Muscle of arm (tissue), 14 donors: ENCODE data around the gene IGF2BP1. TPM values are rescaled to one million over a fixed set of nuclear protein-coding genes. Genes with fewer than 3 reads are reported as not detected.

Source experiments
- DNase-seq: peaks from one replicate; pipeline ENCODE4 v3.0.0-alpha.2; 2013
- long read RNA-seq, 11 donors: transcript quantifications; one replicate each; lab custom pipeline, GENCODE V29; 2026
- polyA plus RNA-seq, 12 donors: library from polyadenylated mRNA; unstranded; fragments of 120-200 nt; gene quantifications; one replicate each; pipeline ENCODE4 v1.2.1, GENCODE V29; 2013; ENCODE audit not compliant: insufficient read length in 12 of 12

IGF2BP1 gene
- polyA plus RNA-seq = 10 to 100 TPM in 8 of 12 donors, 1 to 10 TPM in 4; 7.8 to 49.9 (median 14.6) TPM
- long read RNA-seq, donor 1, full-length matches to known transcripts = 1 of 159 reads
- long read RNA-seq, donor 1, partial matches to known transcripts = 122 of 159 reads
- long read RNA-seq, donor 1, other reads (novel, unspliced or antisense) = 36 of 159 reads
- long read RNA-seq, donor 2, full-length matches to known transcripts = 2 of 2 reads
- long read RNA-seq, donor 2, partial matches to known transcripts = 0 of 2 reads
- long read RNA-seq, donor 2, other reads (novel, unspliced or antisense) = 0 of 2 reads
- long read RNA-seq, donor 3 = 0 reads
- long read RNA-seq, donor 4 = 0 reads
- long read RNA-seq, donor 5, full-length matches to known transcripts = 2 of 2 reads
- long read RNA-seq, donor 5, partial matches to known transcripts = 0 of 2 reads
- long read RNA-seq, donor 5, other reads (novel, unspliced or antisense) = 0 of 2 reads
- long read RNA-seq, donor 6, full-length matches to known transcripts = 1 of 1 reads
- long read RNA-seq, donor 6, partial matches to known transcripts = 0 of 1 reads
- long read RNA-seq, donor 6, other reads (novel, unspliced or antisense) = 0 of 1 reads
- long read RNA-seq, donor 7, full-length matches to known transcripts = 1 of 1 reads
- long read RNA-seq, donor 7, partial matches to known transcripts = 0 of 1 reads
- long read RNA-seq, donor 7, other reads (novel, unspliced or antisense) = 0 of 1 reads
- long read RNA-seq, donor 8 = 0 reads
- long read RNA-seq, donor 9 = 0 reads
- long read RNA-seq, donor 10 = 0 reads
- long read RNA-seq, donor 11, full-length matches to known transcripts = 3 of 9 reads
- long read RNA-seq, donor 11, partial matches to known transcripts = 6 of 9 reads
- long read RNA-seq, donor 11, other reads (novel, unspliced or antisense) = 0 of 9 reads

DNA sequence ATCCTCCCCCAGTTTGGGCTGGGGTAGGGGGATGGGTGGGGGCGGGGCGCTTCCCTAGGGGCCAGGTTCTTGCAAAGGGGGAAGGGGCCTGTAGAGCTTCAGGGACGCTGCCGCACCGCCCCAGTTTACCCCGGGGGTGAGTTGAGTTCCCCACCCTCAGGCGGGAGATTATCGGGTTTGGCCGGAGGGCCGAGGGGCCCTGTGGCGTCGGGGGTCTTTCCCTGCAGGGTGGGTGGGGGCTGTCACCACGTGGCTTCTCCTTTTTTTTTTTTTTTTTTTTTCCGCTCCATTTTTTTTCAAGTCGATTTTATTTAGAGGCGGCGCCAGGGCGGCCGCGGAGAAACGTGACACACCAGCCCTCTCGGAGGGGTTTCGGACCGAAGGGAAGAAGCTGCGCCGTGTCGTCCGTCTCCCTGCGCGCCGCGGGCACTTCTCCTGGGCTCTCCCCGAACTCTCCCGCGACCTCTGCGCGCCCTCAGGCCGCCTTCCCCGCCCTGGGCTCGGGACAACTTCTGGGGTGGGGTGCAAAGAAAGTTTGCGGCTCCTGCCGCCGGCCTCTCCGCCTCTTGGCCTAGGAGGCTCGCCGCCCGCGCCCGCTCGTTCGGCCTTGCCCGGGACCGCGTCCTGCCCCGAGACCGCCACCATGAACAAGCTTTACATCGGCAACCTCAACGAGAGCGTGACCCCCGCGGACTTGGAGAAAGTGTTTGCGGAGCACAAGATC lies at the start of gene IGF2BP1:
IGF2BP1 (plus strand) TSS at position 283 of the 724 bp plus-strand sequence; CDS start at position 644, 361 bp downstream.
- peak; percentile 63 for DNase-seq

DNA sequence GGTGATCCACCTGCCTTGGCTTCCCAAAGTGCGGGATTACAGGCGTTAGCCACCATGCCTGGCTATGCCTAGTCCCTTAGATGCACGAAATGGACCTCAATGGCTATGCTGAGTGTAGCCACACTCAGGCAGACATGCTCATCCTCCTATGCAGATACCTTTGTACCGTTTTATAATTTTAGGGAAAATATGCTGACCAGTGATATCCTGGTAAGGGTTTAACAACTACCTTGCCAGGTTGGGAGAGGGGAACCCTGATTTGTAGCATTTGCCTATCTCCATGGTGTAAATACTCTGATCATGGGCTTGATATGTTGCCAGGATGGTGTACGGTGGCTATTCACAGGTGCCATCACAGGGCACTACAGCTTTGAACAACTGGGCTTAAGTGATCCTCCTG lies 45.6 kb upstream of the IGF2BP1 start:
- DNase-seq = no peak

- no peak for DNase-seq
Observed at GRCh38 chr17:48952904-48953303, 44.3 kb upstream of the IGF2BP1 start.

DNA sequence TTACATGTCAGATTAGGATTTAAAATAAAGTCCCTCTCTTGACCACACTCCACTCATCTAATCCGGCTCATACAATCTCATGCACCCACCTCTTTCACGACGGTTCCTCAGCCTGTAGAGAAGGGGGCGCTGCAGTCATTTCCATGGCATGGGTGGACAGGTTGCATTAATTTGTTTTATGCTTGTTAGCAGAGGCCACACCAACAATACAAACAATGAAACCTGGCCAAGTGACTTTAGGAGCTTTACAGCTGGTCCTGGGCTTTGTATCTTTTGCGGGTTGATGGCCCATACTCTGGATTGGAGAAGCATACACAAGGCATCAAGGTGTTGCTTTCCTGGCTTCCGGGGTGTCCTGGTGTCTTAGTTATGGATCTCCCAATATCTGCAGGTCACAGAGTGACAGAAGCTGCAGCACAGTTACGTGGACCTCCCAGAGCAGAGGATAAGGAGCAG lies 42.9 kb upstream of the IGF2BP1 start:
- no peak for DNase-seq

DNA sequence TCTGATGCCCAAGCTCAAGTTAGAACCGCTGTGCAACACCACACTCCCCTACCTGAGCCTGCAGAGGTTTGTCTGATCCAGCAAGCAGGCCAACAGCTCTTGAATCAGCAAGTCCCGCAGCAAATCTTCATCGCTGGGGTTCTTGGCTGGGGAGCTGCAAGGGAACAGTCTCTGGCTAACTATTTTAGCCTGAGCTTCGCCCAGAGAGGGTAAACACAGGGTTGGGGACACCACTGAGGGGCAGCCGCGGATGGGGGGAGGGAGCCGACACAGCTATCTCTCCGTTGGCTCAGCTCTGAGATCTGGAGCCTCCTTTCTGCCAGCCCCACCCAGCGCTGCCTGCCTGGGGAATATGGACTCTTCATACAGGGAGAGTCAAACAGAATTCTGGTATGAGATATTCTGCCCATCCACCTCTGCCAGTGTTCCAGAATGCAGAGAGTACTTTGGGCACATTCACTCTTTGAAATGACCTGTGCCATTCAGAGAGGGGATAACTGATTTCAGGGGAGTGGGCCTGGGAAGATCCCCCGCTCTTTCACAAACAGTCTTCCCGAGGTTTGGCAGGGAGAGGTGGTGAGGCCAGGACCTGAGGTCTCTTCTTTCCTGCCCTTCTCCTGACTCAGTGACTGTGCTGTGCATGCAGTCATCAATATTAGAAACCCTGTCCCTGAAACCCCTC lies 36.2 kb upstream of the IGF2BP1 start:
- no peak for DNase-seq

GRCh38 chr17:48961516-48962233 lies 35.5 kb upstream of the IGF2BP1 start:
- DNase-seq = no peak

DNA sequence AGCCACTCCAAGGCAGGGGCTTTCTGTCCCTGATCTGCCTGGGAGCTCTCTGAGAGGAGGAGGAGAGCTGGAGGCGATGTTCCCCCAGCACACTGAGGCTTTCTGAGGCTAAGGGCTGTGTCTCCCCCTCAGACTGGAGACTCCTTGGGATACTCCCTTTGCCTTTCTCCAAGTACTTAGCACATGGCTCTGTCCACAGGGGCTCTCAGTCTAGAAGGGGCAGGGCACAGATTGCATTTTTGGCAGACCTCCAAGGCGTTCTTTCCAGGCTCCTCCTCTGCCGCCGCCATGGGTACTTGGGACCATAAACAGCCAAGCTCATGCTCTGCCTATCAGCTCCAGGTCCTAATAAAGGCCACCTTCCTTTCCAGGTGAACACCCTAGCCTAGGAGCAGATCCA lies 27.0 kb upstream of the IGF2BP1 start:
- DNase-seq = no peak

DNA sequence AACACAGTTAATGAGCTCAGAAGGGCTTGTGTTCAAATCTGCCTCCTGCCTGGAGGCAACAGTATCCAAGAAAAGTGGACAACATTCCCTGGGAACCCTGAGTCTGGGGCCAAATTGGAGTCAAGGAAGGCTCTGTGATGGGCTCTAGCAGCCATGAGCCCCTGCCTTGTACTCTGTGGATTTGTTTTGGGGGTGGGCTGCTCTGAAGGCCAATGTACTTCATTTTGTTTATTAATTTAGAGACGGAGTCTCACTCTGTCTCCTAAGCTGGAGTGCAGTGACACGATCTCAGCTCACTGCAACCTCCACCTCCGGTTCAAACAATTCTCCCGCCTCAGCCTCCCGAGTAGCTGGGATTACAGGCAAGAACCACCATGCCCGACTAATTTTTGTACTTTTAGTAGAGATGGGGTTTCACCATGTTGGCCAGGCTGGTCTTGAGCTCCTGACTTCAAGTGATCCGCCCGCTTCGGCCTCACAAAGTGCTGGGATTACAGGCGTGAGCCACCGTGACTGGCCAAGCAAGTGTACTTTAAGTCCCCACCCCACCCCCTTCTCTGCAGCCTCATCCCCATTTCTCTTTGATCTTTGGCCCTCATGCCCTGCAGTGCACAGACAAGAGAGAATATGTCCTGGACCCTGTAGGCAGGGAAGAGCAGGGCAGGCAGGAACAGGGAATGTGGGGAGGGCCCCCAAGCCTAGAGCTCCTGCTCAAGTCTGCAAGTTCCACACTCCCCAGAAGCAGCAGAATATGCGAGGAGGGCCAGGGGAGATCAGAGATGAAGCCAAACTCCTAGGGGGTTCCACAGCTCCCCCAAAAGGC lies 26.1 kb upstream of the IGF2BP1 start:
- DNase-seq = no peak

GRCh38 chr17:48972749-48973097 lies 24.5 kb upstream of the IGF2BP1 start:
- no peak for DNase-seq

GRCh38 chr17:48973806-48974205 lies 23.4 kb upstream of the IGF2BP1 start:
- DNase-seq = no peak

DNA sequence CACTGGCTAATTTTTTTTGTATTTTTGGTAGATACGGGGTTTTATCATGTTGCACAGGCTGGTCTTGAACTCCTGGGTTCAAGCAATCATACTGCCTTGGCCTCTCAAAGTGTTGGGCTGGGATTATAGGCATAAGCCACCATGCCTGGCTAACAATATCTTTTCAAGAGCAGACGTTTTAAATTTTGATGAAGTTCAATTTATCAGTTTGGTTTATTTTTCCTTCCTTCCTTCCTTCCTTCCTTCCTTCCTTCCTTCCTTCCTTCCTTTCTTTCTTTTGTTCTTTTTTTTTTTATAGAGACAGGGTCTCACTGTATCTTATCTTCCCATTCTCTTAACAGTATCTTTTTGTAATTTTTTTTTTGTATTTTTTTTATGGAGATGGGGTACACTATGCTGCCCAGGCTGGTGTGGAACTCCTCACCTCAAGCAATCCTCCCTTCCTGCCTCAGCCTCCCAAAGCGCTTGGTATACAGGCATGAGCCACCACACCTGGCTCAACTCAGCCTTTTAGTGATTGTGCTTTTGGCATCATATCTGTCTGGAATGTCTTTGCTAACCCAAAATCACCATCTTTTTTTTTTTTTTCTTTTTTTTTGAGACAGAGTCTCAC lies 15.2 kb upstream of the IGF2BP1 start:
- no peak for DNase-seq

DNA sequence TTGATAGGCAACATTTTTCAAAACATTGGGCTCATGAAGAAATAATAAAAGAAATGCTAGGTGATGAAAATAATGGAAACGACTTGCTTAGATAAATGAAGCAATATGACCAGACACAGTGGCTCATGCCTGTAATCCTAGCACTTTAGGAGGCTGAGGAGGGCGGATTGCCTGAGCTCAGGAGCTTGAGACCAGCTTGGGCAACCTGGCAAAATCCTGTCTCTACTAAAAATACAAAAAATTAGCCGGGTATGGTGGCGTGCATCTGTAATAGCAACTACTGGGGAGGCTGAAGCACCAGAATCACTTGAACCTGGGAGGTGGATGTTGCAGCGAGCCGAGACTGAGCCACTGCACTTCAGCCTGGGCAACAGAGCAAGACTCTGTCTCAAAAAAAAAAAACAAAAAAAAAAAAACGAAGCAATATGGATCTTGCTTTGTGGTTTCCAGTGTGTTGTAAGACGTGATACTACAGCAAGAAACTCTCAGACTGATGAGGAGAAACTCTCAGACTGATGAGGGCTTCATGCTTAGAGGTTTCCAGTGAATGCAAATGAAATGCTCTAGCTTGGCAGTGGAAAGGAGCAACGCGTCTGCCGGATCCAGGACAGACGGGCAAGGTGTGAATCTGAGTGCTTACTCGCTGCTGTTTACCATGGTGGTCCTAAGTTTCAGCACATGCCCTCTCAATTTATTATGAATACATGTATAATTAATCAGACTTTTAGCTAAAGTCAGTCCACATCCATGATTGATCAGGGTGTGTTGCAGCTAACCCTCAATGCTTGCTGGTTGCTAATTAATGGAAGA lies 11.5 kb upstream of the IGF2BP1 start:
- no peak for DNase-seq

GRCh38 chr17:48989100-48989499 lies 8.1 kb upstream of the IGF2BP1 start:
- DNase-seq = no peak

DNA sequence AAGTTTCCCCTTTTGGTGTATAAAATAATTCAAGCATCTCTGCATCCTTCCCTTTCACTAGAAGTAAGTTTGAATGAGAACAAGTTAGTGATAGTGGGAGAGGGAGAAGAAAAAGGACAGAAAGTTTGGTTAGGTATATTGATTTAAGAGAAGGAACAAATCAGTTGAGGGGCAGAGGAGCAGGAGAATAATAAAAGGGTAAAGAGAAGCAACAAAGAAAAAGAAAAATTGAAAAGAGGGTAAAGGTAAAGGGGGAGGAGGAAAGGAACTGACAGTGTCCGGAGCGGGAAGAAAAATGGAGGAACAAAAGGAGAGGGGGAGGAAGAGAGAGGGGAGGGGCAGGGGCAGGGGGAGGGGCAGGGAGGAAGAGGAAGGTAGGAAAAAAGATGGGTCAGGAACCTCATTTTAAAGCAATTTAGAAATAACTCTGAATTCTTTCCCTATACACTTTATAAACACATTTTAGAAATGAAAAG lies 6.3 kb upstream of the IGF2BP1 start:
- no peak for DNase-seq

- DNase-seq = peak; percentile 36
Observed at GRCh38 chr17:48992444-48992843, 4.7 kb upstream of the IGF2BP1 start.

DNA sequence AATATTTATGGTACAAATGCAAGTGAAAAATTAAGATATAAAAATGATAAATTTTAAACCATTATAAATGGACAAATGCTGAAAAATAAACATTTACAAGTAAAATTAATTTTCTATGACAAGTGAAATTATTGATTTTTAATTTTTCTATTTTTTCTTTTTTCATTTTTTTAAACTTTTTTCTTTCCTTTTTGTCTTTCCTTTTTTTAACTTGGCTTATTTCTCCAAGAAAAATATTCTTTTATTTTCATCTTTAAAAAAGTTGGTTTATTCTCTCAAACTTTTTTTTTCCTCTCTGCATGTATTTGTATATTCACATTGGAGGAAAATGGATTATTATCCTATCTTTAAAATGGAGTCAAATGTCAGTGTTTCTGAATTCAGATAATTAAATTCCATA lies 3.9 kb upstream of the IGF2BP1 start:
- DNase-seq = no peak

DNA sequence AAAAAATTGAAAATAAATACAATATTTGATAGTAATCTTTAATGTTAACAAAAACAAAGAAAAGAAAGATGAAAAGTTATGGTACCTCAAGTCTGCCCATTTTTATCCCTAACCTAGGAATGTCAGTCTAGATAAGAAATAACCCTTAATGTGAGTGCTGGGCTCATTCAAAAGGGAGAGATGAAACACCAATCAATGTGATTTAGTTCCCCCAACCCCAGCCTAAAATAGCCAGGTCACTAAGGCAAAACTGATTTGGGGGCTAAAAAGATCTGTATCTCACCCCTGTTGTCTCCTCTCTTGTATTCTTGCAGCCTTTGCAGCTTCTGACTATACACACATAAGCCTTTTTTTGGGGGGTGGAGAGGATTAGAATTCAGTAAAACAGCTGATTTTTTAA lies 3.2 kb upstream of the IGF2BP1 start:
- peak; percentile 25 for DNase-seq
